GM23338 (cell line): Measurements from ENCODE around the gene GPRC5C. TPM values are rescaled to one million over a fixed set of nuclear protein-coding genes. Genes with fewer than 3 reads are reported as not detected.

Experiments
- ATAC-seq: fragments of 200-7000 bp; cut with Tn5 transposase; 3 replicates; pipeline ENCODE4 v1.9.1; 2020
- DNase-seq: peaks from one replicate; pipeline ENCODE4 v3.0.0-alpha.2; 2015; ENCODE audit warnings: low spot score
- H2AFZ ChIP-seq: fragments of 200-600 bp; sonication (generic); 2 replicates; pipeline ENCODE4 v1.8.0; 2016; ENCODE audit warnings: antibody characterized with exemption, mild to moderate bottlenecking, moderate library complexity
- H3F3A ChIP-seq: fragments of 200-600 bp; sonication (generic); replicated peaks from 2 replicates; pipeline ENCODE4 v1.8.0; 2017; ENCODE audit warnings: antibody characterized with exemption, mixed run types, low read depth
- H3K27ac ChIP-seq: fragments of 200-600 bp; sonication (generic); 2 replicates; pipeline ENCODE4 v1.6.1; 2016; ENCODE audit warnings: low read depth
- H3K27me3 ChIP-seq: fragments of 200-600 bp; sonication (generic); 2 replicates; pipeline ENCODE4 v1.8.0; 2016; ENCODE audit warnings: mild to moderate bottlenecking, mixed run types, moderate library complexity; ENCODE audit not compliant: insufficient read depth
- H3K36me3 ChIP-seq: fragments of 200-600 bp; sonication (generic); 2 replicates; pipeline ENCODE4 v1.8.0; 2016; ENCODE audit warnings: mild to moderate bottlenecking; ENCODE audit not compliant: insufficient read depth
- H3K4me1 ChIP-seq: fragments of 200-600 bp; sonication (generic); 2 replicates; pipeline ENCODE4 v1.8.0; 2016; ENCODE audit warnings: mild to moderate bottlenecking, moderate library complexity; ENCODE audit not compliant: insufficient read depth
- H3K4me2 ChIP-seq: fragments of 200-600 bp; sonication (generic); 2 replicates; pipeline ENCODE4 v1.7.1; 2017; ENCODE audit warnings: mixed run types
- H3K4me3 ChIP-seq: fragments of 200-600 bp; sonication (generic); 2 replicates; pipeline ENCODE4 v1.6.1; 2016; ENCODE audit warnings: mixed run types
- H3K79me2 ChIP-seq: fragments of 200-600 bp; sonication (generic); replicated peaks from 2 replicates; pipeline ENCODE4 v1.8.0; 2017; ENCODE audit warnings: mild to moderate bottlenecking; ENCODE audit not compliant: insufficient read depth
- H3K9me2 ChIP-seq: fragments of 200-600 bp; sonication (generic); 2 replicates; pipeline ENCODE4 v1.8.0; 2017; ENCODE audit not compliant: insufficient read depth
- H4K20me1 ChIP-seq: fragments of 200-600 bp; sonication (generic); replicated peaks from 2 replicates; pipeline ENCODE4 v1.8.0; 2017; ENCODE audit warnings: mild to moderate bottlenecking; ENCODE audit not compliant: insufficient read depth
- H3K27ac Mint-ChIP-seq: 2 replicates; pipeline ENCODE4 v1.8.0; 2020; ENCODE audit warnings: inconsistent platforms, mild to moderate bottlenecking, moderate library complexity, mixed read lengths
- H3K27me3 Mint-ChIP-seq: 3 replicates; pipeline ENCODE4 v1.8.0; 2022; ENCODE audit warnings: low read depth, mild to moderate bottlenecking, moderate library complexity, mixed read lengths, inconsistent platforms; ENCODE audit not compliant: insufficient read depth, poor library complexity
- H3K36me3 Mint-ChIP-seq: 3 replicates; pipeline ENCODE4 v1.8.0; 2021; ENCODE audit warnings: low read depth, mild to moderate bottlenecking, inconsistent platforms, moderate library complexity, mixed read lengths
- H3K4me1 Mint-ChIP-seq: 3 replicates; pipeline ENCODE4 v1.8.0; 2020; ENCODE audit warnings: mild to moderate bottlenecking, inconsistent platforms, mixed read lengths
- H3K4me3 Mint-ChIP-seq: 3 replicates; pipeline ENCODE4 v1.8.0; 2021; ENCODE audit warnings: moderate library complexity, mild to moderate bottlenecking, inconsistent platforms, mixed read lengths
- H3K9me3 Mint-ChIP-seq: 3 replicates; pipeline ENCODE4 v1.8.0; 2020; ENCODE audit warnings: moderate library complexity, mild to moderate bottlenecking, inconsistent platforms, mixed read lengths
- CREB1 ChIP-seq: fragments of 250-450 bp; sonication (Bioruptor Pico); IDR thresholded peaks from 2 replicates; pipeline ENCODE4 v1.5.0; 2020; ENCODE audit warnings: low read depth, mild to moderate bottlenecking, moderate library complexity
- EZH2 ChIP-seq: fragments of 200-600 bp; sonication (generic); IDR thresholded peaks from one replicate; pipeline ENCODE4 v1.8.0; 2017; ENCODE audit warnings: antibody characterized with exemption, mild to moderate bottlenecking, low read depth; ENCODE audit not compliant: unreplicated experiment
- EZH2phosphoT487 ChIP-seq: fragments of 200-600 bp; sonication (generic); IDR thresholded peaks from one replicate; pipeline ENCODE4 v1.8.1; 2018; ENCODE audit warnings: antibody characterized with exemption; ENCODE audit not compliant: unreplicated experiment
- JUNB ChIP-seq: IDR thresholded peaks from one replicate; pipeline ENCODE4 v1.6.1; 2016; ENCODE audit warnings: antibody characterized with exemption; ENCODE audit not compliant: unreplicated experiment
- NANOG ChIP-seq: IDR thresholded peaks from 2 replicates; pipeline ENCODE4 v1.6.1; 2016; ENCODE audit warnings: antibody characterized with exemption, borderline replicate concordance
- POLR2AphosphoS5 ChIP-seq: IDR thresholded peaks from 2 replicates; pipeline ENCODE4 v1.6.1; 2016; ENCODE audit warnings: antibody characterized with exemption, low read depth
- STAT1 ChIP-seq: IDR thresholded peaks from one replicate; pipeline ENCODE4 v1.6.1; 2016; ENCODE audit warnings: antibody characterized with exemption; ENCODE audit not compliant: unreplicated experiment
- ZNF114 ChIP-seq: fragments of 250-450 bp; sonication (Bioruptor Pico); IDR thresholded peaks from 2 replicates; pipeline ENCODE4 v1.5.0; 2020; ENCODE audit warnings: mild to moderate bottlenecking, moderate library complexity
- ZNF331 ChIP-seq: fragments of 250-450 bp; sonication (Bioruptor Pico); IDR thresholded peaks from 2 replicates; pipeline ENCODE4 v1.5.0; 2020; ENCODE audit warnings: low read depth, mild to moderate bottlenecking, moderate library complexity
- polyA plus RNA-seq: library from polyadenylated mRNA; unstranded; fragments of >200 nt; fragmentation: Nextera tagmentation; extraction: Ambion mirVana; gene quantifications from 2 replicates; pipeline ENCODE4 v1.2.1, GENCODE V29; 2016
- total RNA-seq: library from RNA; depleted of rRNA; stranded (reverse); fragments of >200 nt; shearing (Covaris generic); gene quantifications from 2 replicates; pipeline ENCODE4 v1.2.3, GENCODE V29; 2014
- TF ChIP-seq, protein P1 (sequence below): IDR thresholded peaks from 2 replicates; pipeline ENCODE4 v1.6.1; 2016; ENCODE audit warnings: antibody characterized with exemption
- TF ChIP-seq, protein P2 (sequence below), 2 experiments: fragments of 200-600 bp in 1 of 2; sonication (generic) in 1 of 2; conservative IDR thresholded peaks; 2 replicates each; pipeline versions ENCODE4 v1.5.1 to v1.6.1; 2016 to 2017; ENCODE audit warnings: antibody characterized with exemption in 2 of 2, low read depth in 2 of 2, mild to moderate bottlenecking in 2 of 2, moderate library complexity in 1 of 2
- TF ChIP-seq, protein P3 (sequence below): IDR thresholded peaks from one replicate; pipeline ENCODE4 v1.6.1; 2018; ENCODE audit warnings: antibody characterized with exemption; ENCODE audit not compliant: unreplicated experiment
- TF ChIP-seq, protein P4 (sequence below): fragments of 250-450 bp; sonication (Bioruptor Pico); IDR thresholded peaks from 2 replicates; pipeline ENCODE4 v1.5.0; 2020; ENCODE audit warnings: mild to moderate bottlenecking, moderate library complexity

Gene GPRC5C
- total and polyA plus RNA-seq, 2 experiments from 2014 or later = 9.0 to 22.4 TPM

DNA sequence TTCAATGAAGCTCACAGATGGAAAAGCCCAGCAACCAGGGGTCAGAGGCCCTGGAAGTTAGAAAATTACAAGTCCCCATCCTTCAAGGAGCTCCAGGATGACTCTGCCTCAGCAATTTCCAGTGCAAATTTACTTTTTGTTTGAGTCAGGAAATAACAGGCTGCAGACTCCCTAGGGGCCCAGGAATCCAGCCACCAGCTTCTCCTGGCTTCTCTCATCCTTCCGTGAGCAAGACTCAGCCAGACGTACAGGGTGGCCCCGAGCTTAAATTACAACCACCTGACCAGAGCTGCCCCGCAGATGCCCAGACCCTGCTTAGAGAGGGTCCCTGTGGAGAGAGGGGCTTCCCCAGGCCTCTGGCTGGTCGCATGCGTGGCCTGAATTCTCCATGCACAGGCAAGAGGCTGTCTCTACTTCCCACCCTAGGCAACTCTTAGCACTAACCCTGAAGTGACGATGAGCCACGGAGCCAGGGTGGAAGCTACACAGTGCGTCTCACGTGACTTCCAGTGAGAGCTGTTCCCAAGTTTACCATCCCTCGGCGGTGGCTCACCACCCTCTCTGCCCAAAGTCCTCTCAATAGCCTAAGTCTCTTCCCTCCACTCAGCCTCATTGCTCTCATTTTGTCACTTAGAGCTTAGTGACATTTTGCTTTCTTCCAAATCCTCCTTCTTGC lies 37.5 kb upstream of the GPRC5C start:
- Histone ChIP-seq H3K4me2 (no peak overlapping the region), H4K20me1 (no peaks in the 10 kb centered on the region), H3K4me1 (no peaks in the 10 kb centered on the region; the same call in 1 of the 2 replicates), H3K36me3 (no peaks in the 10 kb centered on the region), H3K79me2 (no peaks in the 10 kb centered on the region), H3K9me2 (no peaks in the 10 kb centered on the region), H3F3A (no peaks in the 10 kb centered on the region), H3K27me3 (no peaks in the 10 kb centered on the region), H3K27ac (no peak overlapping the region), H2AFZ (no peak overlapping the region; the same call in 1 of the 2 replicates), H3K4me3 (no peak overlapping the region)
- H3K9me3 Mint-ChIP-seq = peaks cover 4% of the 10 kb centered on the region; the same call in 2 of the 3 replicates
- H3K4me1 Mint-ChIP-seq = peaks cover 19% of the 10 kb centered on the region; the same call in 2 of the 3 replicates
- TF ChIP-seq, protein P1, sequence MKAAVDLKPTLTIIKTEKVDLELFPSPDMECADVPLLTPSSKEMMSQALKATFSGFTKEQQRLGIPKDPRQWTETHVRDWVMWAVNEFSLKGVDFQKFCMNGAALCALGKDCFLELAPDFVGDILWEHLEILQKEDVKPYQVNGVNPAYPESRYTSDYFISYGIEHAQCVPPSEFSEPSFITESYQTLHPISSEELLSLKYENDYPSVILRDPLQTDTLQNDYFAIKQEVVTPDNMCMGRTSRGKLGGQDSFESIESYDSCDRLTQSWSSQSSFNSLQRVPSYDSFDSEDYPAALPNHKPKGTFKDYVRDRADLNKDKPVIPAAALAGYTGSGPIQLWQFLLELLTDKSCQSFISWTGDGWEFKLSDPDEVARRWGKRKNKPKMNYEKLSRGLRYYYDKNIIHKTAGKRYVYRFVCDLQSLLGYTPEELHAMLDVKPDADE = no peak
- TF ChIP-seq POLR2AphosphoS5 = no peak
- TF ChIP-seq STAT1 = no peak
- TF ChIP-seq CREB1 = no peak
- no peak for TF ChIP-seq ZNF114 (CRISPR knock-in tag)
- TF ChIP-seq ZNF331 (CRISPR knock-in tag) = no peak
- TF ChIP-seq NANOG = no peak
- TF ChIP-seq, protein P2, sequence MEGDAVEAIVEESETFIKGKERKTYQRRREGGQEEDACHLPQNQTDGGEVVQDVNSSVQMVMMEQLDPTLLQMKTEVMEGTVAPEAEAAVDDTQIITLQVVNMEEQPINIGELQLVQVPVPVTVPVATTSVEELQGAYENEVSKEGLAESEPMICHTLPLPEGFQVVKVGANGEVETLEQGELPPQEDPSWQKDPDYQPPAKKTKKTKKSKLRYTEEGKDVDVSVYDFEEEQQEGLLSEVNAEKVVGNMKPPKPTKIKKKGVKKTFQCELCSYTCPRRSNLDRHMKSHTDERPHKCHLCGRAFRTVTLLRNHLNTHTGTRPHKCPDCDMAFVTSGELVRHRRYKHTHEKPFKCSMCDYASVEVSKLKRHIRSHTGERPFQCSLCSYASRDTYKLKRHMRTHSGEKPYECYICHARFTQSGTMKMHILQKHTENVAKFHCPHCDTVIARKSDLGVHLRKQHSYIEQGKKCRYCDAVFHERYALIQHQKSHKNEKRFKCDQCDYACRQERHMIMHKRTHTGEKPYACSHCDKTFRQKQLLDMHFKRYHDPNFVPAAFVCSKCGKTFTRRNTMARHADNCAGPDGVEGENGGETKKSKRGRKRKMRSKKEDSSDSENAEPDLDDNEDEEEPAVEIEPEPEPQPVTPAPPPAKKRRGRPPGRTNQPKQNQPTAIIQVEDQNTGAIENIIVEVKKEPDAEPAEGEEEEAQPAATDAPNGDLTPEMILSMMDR (conservative IDR thresholded peaks at IDR 0.05; ENCODE audit: low read depth in 2 of 2) = no peak
- no peak for TF ChIP-seq EZH2
- no peak for TF ChIP-seq JUNB
- TF ChIP-seq EZH2phosphoT487 = no peak
- TF ChIP-seq, protein P3, sequence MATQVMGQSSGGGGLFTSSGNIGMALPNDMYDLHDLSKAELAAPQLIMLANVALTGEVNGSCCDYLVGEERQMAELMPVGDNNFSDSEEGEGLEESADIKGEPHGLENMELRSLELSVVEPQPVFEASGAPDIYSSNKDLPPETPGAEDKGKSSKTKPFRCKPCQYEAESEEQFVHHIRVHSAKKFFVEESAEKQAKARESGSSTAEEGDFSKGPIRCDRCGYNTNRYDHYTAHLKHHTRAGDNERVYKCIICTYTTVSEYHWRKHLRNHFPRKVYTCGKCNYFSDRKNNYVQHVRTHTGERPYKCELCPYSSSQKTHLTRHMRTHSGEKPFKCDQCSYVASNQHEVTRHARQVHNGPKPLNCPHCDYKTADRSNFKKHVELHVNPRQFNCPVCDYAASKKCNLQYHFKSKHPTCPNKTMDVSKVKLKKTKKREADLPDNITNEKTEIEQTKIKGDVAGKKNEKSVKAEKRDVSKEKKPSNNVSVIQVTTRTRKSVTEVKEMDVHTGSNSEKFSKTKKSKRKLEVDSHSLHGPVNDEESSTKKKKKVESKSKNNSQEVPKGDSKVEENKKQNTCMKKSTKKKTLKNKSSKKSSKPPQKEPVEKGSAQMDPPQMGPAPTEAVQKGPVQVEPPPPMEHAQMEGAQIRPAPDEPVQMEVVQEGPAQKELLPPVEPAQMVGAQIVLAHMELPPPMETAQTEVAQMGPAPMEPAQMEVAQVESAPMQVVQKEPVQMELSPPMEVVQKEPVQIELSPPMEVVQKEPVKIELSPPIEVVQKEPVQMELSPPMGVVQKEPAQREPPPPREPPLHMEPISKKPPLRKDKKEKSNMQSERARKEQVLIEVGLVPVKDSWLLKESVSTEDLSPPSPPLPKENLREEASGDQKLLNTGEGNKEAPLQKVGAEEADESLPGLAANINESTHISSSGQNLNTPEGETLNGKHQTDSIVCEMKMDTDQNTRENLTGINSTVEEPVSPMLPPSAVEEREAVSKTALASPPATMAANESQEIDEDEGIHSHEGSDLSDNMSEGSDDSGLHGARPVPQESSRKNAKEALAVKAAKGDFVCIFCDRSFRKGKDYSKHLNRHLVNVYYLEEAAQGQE = no peak
- TF ChIP-seq, protein P4, sequence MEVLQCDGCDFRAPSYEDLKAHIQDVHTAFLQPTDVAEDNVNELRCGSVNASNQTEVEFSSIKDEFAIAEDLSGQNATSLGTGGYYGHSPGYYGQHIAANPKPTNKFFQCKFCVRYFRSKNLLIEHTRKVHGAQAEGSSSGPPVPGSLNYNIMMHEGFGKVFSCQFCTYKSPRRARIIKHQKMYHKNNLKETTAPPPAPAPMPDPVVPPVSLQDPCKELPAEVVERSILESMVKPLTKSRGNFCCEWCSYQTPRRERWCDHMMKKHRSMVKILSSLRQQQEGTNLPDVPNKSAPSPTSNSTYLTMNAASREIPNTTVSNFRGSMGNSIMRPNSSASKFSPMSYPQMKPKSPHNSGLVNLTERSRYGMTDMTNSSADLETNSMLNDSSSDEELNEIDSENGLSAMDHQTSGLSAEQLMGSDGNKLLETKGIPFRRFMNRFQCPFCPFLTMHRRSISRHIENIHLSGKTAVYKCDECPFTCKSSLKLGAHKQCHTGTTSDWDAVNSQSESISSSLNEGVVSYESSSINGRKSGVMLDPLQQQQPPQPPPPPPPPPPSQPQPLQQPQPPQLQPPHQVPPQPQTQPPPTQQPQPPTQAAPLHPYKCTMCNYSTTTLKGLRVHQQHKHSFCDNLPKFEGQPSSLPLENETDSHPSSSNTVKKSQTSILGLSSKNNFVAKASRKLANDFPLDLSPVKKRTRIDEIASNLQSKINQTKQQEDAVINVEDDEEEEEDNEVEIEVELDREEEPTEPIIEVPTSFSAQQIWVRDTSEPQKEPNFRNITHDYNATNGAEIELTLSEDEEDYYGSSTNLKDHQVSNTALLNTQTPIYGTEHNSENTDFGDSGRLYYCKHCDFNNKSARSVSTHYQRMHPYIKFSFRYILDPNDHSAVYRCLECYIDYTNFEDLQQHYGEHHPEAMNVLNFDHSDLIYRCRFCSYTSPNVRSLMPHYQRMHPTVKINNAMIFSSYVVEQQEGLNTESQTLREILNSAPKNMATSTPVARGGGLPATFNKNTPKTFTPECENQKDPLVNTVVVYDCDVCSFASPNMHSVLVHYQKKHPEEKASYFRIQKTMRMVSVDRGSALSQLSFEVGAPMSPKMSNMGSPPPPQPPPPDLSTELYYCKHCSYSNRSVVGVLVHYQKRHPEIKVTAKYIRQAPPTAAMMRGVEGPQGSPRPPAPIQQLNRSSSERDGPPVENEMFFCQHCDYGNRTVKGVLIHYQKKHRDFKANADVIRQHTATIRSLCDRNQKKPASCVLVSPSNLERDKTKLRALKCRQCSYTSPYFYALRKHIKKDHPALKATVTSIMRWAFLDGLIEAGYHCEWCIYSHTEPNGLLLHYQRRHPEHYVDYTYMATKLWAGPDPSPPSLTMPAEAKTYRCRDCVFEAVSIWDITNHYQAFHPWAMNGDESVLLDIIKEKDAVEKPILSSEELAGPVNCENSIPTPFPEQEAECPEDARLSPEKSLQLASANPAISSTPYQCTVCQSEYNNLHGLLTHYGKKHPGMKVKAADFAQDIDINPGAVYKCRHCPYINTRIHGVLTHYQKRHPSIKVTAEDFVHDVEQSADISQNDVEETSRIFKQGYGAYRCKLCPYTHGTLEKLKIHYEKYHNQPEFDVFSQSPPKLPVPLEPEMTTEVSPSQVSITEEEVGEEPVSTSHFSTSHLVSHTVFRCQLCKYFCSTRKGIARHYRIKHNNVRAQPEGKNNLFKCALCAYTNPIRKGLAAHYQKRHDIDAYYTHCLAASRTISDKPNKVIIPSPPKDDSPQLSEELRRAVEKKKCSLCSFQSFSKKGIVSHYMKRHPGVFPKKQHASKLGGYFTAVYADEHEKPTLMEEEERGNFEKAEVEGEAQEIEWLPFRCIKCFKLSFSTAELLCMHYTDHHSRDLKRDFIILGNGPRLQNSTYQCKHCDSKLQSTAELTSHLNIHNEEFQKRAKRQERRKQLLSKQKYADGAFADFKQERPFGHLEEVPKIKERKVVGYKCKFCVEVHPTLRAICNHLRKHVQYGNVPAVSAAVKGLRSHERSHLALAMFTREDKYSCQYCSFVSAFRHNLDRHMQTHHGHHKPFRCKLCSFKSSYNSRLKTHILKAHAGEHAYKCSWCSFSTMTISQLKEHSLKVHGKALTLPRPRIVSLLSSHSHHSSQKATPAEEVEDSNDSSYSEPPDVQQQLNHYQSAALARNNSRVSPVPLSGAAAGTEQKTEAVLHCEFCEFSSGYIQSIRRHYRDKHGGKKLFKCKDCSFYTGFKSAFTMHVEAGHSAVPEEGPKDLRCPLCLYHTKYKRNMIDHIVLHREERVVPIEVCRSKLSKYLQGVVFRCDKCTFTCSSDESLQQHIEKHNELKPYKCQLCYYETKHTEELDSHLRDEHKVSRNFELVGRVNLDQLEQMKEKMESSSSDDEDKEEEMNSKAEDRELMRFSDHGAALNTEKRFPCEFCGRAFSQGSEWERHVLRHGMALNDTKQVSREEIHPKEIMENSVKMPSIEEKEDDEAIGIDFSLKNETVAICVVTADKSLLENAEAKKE (CRISPR knock-in tag) = no peak
- DNase-seq (no peak), ATAC-seq (no peak)
- peaks cover 10% of the 10 kb centered on the region for H3K27me3 Mint-ChIP-seq
- H3K36me3 Mint-ChIP-seq = no peaks in the 10 kb centered on the region
- H3K4me3 Mint-ChIP-seq = no peak overlapping the region; the same call in 2 of the 3 replicates
- H3K27ac Mint-ChIP-seq = peak overlapping the region; percentile 26; the same call in 1 of the 2 replicates
